Nephron (organoid): ENCODE results near the gene CFAP54.

Source experiments
- H3K27ac Mint-ChIP-seq, 3 experiments: 2 replicates each; pipeline ENCODE4 v1.8.0; 2020; ENCODE audit warnings: mixed read lengths in 3 of 3, mild to moderate bottlenecking in 2 of 3, moderate library complexity in 1 of 3
- H3K27me3 Mint-ChIP-seq: 2 replicates; pipeline ENCODE4 v1.8.0; 2021; ENCODE audit warnings: low read depth, mild to moderate bottlenecking, moderate library complexity, mixed read lengths
- H3K36me3 Mint-ChIP-seq: 2 replicates; pipeline ENCODE4 v1.8.0; 2020; ENCODE audit warnings: low read depth, mixed read lengths
- H3K4me1 Mint-ChIP-seq: 2 replicates; pipeline ENCODE4 v1.8.0; 2020; ENCODE audit warnings: mixed read lengths
- H3K4me3 Mint-ChIP-seq, 3 experiments: 2 replicates each; pipeline ENCODE4 v1.8.0; 2020; ENCODE audit warnings: mild to moderate bottlenecking in 3 of 3, mixed read lengths in 3 of 3, moderate library complexity in 2 of 3
- H3K9me3 Mint-ChIP-seq: 2 replicates; pipeline ENCODE4 v1.8.0; 2020; ENCODE audit warnings: mixed read lengths
- CTCF ChIP-seq, 3 experiments: fragments of 200-600 bp; sonication (generic); IDR thresholded peaks; one replicate each; pipeline ENCODE4 v1.5.0; 2021; ENCODE audit warnings: antibody characterized with exemption in 3 of 3; ENCODE audit not compliant: unreplicated experiment in 3 of 3

Gene CFAP54

GRCh38 chr12:96495841-96496545 lies 6.6 kb downstream of the CFAP54 start:
- H3K27me3 Mint-ChIP-seq, result peaks cover 4% of the 10 kb centered on the region
- H3K4me3 Mint-ChIP-seq, result no peak overlapping the region
- H3K4me1 Mint-ChIP-seq, result no peaks in the 10 kb centered on the region
- no peaks in the 10 kb centered on the region for H3K9me3 Mint-ChIP-seq
- H3K36me3 Mint-ChIP-seq, result no peaks in the 10 kb centered on the region
- H3K27ac Mint-ChIP-seq, result no peak overlapping the region
- TF ChIP-seq CTCF (IDR thresholded peaks at IDR 0.05; ENCODE audit: unreplicated experiment in 3 of 3), result no peak

DNA sequence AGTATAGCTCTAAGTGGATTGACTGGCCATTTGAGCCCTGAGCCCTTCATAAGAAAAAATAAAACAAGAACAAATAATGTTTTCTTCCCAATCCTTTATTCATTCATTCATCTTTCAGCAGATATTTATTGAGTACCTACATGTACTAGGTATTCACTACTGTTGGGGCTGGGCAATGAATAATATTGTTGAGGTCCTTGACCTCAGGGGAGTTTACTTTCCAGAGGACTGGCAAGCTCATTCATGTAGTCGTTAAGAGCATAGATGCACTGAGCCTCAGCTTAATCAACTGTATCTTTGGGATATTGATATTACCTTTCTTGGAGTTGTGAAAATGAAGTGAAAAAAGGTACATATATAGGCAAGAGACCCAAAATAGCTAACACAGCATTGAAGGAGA lies 7.6 kb downstream of the CFAP54 start:
- H3K4me1 Mint-ChIP-seq, result no peaks in the 10 kb centered on the region
- no peak for TF ChIP-seq CTCF (IDR thresholded peaks at IDR 0.05; ENCODE audit: unreplicated experiment in 3 of 3)
- no peaks in the 10 kb centered on the region for H3K36me3 Mint-ChIP-seq
- peaks cover 4% of the 10 kb centered on the region for H3K27me3 Mint-ChIP-seq
- no peak overlapping the region for H3K4me3 Mint-ChIP-seq
- H3K27ac Mint-ChIP-seq, result no peak overlapping the region
- no peaks in the 10 kb centered on the region for H3K9me3 Mint-ChIP-seq

GRCh38 chr12:96497855-96498254 lies 8.5 kb downstream of the CFAP54 start:
- Mint-ChIP-seq H3K36me3 (no peaks in the 10 kb centered on the region), H3K9me3 (no peaks in the 10 kb centered on the region), H3K27ac (no peak overlapping the region), H3K27me3 (peaks cover 4% of the 10 kb centered on the region), H3K4me1 (no peaks in the 10 kb centered on the region), H3K4me3 (no peak overlapping the region)
- no peak for TF ChIP-seq CTCF (IDR thresholded peaks at IDR 0.05; ENCODE audit: unreplicated experiment in 3 of 3)

DNA sequence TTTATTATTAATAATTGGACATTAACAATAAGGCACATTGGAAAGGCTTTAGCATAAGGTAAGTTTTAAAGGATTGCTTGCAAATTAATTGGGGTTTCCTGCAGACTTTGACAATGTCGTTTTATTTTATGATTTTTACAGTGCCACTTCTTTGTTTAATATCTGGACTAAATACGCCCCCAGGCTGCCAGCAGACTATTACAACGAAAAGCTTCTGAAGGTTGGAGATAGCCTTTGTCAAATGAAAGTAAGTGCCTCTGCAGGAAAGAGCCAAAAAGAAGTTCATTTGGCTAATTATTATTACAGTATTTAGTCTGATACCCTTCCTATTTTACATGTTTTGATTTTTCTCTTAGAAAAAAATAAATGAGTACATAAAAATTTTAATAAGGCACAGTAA lies 11.3 kb downstream of the CFAP54 start:
- no peaks in the 10 kb centered on the region for H3K27me3 Mint-ChIP-seq
- H3K27ac Mint-ChIP-seq, result peak overlapping the region in 1 of 3 experiments; percentile 73
- no peaks in the 10 kb centered on the region for H3K4me1 Mint-ChIP-seq
- H3K4me3 Mint-ChIP-seq, result no peak overlapping the region
- TF ChIP-seq CTCF (IDR thresholded peaks at IDR 0.05; ENCODE audit: unreplicated experiment in 3 of 3), result no peak
- no peaks in the 10 kb centered on the region for H3K36me3 Mint-ChIP-seq
- no peaks in the 10 kb centered on the region for H3K9me3 Mint-ChIP-seq

GRCh38 chr12:96501133-96501761 lies 11.9 kb downstream of the CFAP54 start:
- Mint-ChIP-seq H3K4me3 (no peak overlapping the region), H3K27ac (peak overlapping the region; percentile 18 to 74 (median 73)), H3K36me3 (no peaks in the 10 kb centered on the region), H3K9me3 (no peaks in the 10 kb centered on the region), H3K4me1 (no peaks in the 10 kb centered on the region), H3K27me3 (no peaks in the 10 kb centered on the region)
- TF ChIP-seq CTCF (IDR thresholded peaks at IDR 0.05; ENCODE audit: unreplicated experiment in 3 of 3), result no peak

GRCh38 chr12:96501908-96502307 lies 12.5 kb downstream of the CFAP54 start:
- peak overlapping the region in 2 of 3 experiments; percentile 73 to 74 for H3K27ac Mint-ChIP-seq
- no peak for TF ChIP-seq CTCF (IDR thresholded peaks at IDR 0.05; ENCODE audit: unreplicated experiment in 3 of 3)
- H3K27me3 Mint-ChIP-seq, result no peaks in the 10 kb centered on the region
- no peaks in the 10 kb centered on the region for H3K36me3 Mint-ChIP-seq
- H3K4me3 Mint-ChIP-seq, result no peak overlapping the region
- H3K4me1 Mint-ChIP-seq, result no peaks in the 10 kb centered on the region
- H3K9me3 Mint-ChIP-seq, result no peaks in the 10 kb centered on the region
